CD4-positive, alpha-beta T cell treated with Interleukin-15 for 1 hour (primary cell): ENCODE results near the gene ESAM.

Experiments
- DNase-seq: peaks from one replicate; pipeline ENCODE4 v3.0.0-alpha.2; 2020

Gene ESAM

DNA sequence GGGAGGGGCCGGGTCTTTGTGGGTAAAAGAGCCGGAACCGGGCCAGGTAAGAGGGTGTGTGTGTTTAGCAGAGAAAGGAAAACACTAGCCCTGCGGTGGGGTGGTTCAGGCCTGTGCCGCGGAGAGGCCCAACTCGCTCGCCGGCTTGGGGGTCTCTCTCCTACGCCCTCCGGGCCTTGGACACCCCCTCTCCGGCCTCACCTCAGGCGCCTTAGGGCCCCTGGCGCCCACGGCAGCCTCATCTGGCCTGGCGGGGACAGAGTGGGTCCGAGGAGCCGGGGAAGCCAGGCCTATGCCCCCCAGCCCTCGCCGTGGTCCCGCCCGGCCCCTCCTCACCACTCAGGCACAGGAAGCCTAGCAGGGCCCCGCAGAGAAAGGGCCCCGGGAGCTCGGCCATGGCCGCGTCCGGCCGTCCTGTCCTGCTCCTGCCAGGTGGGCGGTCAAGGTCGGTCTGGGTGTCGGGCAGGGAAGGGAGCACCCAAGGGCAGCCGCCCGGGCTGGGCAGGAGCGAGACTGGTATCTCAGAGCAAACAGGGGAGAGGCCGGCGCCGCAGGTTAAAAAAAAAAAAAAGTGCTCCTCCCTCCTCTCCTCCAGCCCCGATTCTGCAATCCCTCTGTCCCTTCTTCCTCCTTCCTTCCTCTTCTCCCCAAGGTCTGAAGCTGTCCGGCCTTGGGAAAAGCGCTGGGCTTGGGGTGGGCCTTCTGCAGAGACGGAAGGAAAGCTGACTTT lies 10.2 kb downstream of the ESAM start, which contains the start of gene VSIG2:
TSS of gene VSIG2 (minus strand) at position 515 of the 730 bp plus-strand sequence. CDS start at position 397, 118 bp downstream.
- no peak for DNase-seq

DNA sequence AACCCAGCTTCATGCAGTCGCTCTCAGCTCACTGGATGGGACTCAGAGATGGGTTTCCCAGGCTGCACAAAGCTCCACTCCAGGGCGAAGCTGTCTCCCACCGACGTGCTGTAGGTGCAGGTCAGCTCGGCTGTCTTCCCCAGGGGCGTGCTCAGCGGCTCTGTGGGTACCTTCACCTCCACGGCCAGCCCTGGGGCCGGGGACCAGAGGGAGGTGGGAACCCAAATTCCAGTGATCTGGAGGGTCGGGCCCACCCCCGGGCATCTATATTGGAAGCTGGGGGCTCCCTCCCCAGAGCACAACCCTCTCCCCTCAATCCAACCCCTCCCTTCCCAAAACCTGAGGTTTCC lies 10.7 kb downstream of the ESAM start:
- no peak for DNase-seq

DNA sequence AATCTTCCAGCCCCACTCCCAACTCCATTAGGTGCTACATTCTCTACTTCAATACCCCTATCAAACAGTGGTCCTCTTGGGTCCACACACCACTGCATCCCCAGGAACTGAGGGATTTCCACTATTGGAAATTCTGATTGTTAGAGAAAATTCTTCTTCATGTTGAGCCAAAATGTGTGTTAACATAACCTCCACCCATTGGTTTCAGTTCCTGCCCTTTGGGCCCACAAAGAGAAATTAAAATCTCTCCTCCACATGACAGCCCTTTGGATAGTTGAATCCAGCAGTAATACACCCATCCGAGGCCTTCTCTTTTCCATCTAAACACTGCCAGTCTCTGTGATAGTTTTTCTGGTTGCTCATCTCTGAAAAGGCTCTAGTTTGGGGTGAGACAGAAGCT lies 12.2 kb downstream of the ESAM start:
- no peak for DNase-seq

DNA sequence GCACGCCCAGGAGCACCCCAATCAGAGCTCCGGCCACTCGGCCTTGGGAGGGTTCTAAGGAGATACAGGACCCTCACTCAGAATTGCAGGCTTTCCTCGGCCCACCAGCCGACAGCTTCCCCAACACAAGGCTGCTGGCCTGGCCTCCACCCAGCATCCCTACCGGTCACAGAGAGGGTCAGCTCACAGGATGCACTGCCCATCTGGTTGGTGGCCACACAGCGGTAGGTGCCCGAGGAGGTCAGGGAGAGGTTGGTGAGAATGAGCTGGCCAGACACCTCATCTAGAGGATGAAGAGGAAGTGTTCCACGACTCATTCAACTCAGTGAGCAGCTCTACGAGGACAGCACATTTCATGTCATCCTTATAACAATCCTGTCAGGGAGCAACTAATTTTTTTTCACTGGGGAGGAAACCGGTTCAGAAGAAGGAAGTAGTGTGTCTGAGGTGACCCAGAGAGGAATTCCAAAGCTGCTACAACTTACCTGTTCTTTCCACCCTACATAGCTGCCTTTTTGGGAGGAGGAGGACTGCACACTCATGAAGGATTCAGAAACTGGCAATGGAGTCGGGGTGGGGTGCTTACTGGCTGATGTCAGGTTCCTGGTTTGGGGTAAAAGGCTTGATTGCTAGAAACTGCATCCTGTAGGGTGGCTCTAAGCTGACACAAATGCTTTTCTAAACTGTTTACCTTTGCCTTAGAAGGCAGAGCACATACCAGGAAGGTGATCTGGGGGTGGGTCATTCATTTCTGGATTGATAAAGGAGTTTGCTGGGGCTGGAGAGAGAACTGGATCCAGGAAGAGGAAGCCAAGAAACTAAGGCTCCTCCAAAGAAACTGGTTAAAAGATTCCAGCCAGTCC lies 13.4 kb downstream of the ESAM start:
- no peak for DNase-seq

DNA sequence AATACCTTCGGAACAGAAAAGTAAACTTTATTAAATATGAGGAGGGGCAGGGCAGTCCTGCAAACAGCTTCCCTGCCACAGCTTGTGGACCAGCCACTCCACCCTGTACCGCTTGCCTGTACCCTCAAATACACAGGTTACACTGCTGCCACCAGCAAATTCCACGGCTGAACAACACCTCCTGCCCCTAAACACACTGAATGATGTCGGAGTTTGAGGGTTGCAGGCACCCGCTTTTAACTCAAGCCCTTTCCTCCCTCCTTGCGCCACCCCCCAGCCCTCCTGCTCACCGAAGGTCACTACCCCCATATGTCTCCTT lies 14.0 kb downstream of the ESAM start:
- DNase-seq, result no peak

DNA sequence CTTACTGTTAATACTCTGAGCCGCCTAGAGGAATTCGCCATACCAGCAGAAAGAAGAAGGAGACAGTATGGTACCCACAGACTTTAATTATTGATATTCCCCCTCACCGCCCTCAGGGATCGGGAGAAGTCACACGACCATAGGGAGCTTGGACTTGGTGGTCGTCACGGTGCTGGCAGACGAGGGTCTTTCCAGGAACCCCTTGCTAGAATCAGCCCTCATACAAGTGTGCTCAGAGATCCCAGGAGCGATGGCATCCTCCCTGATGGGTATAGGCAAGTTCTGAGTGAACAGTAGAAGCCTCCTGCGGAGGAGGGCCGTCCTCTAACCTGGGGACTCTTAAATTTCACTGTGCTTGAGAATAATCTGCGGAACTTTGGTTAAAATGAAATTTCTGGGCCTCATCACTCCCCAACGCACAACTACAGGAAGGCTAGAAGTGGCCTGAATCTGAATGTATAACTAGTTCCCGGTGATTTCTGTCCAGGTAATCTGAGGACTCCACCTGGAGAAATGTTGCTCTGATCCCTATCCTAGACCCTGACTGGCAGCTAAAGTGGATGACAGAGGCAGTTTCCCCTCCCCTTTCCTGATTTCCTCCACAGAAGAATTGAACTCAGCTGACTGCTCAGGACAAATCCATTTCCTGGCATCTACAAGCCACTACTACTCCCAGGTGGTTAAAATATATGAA lies 14.5 kb downstream of the ESAM start:
- no peak for DNase-seq

DNA sequence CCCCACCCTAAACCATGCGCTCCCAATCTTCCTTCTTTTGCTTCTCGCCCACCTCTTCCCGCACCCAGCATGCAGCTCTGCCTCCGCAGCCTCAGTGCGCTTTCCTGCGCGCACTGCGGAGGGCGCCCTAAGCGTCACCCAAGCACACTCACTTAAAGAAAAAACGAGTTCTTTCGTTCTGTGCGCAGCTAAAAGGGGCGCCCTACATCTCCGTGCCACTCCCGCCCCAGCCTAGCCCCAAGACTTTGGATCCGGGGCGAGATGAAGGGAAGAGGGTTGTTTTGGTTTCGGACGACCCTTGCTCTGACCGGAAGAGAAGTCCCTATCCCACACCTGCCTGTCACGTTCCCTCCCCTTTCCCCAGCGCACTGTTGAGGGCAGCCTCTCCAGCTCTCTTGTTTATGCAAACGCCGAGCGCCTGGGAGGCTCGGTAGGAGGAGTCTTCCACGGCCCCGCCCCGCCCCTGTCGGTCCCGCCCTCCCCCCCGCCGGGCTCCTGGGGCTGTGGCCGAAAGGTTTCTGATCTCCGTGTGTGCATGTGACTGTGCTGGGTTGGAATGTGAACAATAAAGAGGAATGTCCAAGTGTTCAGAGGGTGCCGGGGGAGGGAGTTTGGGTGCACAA lies 15.4 kb downstream of the ESAM start:
- DNase-seq, result peak; percentile 81

DNA sequence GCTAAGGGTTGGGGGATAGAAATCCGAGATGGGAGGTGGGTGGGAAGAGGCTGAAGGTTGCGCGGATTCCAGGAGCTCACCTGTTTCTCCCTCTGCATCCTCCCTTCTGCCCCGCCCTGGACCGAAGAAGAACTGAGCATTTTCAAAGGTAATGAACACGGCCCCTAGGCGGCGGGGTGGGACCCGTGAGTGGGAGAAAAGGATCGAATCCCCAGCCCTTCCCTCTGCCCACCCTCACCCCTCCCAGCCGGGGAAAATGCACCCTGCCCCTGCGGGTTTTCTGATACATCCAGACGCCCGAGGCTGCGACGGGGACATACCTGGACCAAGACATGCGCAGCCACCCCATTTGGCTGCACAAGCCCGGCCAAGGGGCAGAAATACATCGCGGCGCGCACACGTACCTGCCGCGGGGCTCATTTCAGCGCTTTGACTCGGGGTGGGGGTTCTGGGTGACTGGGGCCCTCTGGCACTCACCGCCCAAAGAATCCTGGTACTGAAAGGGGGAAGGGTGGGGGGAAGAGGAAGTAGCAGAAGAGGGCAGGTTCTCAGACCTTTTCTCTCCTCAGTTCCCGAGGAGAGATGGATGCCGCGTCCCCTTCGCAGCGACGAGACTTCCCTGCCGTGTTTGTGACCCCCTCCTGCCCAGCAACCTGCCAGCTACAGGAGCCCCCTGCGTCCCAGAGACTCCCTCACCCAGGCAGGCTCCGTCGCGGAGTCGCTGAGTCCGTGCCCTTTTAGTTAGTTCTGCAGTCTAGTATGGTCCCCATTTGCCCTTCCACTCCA lies 16.1 kb downstream of the ESAM start:
- no peak for DNase-seq

DNA sequence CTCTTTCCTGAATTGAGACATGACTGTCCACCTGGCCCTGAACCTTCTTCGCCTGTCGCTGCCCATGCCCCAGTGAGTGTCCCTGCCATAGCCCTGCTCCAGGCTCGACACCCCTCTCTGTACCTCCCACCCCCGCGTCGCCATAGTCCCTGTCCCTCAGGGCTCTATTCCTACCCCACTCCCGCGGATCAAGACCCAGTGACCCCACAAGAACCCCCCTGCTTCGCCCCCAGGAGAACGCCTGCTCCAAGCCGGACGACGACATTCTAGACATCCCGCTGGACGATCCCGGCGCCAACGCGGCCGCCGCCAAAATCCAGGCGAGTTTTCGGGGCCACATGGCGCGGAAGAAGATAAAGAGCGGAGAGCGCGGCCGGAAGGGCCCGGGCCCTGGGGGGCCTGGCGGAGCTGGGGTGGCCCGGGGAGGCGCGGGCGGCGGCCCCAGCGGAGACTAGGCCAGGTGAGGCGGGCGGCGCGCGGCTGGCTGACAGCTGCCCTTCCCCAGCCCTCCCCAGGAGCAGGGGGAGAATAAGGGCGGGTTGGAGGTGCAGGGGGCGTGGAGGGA lies 16.7 kb downstream of the ESAM start:
- DNase-seq, result no peak

DNA sequence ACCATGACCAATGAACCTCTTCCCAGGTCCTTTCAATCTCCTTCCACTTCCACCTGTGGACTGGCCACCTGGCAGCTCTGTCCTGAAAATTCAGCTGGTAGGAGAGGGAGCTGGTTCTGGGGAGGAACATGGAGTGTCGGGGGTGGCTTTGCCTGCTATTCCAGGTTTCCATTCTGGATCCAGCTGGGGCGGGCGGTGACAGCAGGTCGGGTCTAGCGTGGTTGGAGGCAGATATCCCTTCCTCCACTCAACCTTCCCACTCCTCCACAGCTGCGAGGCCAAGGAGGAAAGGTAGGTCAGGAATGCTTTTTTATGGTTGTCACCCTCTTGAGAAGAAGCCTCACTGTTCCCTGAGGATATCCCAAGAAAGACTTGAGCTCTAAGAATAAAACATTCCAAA lies 19.0 kb downstream of the ESAM start:
- no peak for DNase-seq

DNA sequence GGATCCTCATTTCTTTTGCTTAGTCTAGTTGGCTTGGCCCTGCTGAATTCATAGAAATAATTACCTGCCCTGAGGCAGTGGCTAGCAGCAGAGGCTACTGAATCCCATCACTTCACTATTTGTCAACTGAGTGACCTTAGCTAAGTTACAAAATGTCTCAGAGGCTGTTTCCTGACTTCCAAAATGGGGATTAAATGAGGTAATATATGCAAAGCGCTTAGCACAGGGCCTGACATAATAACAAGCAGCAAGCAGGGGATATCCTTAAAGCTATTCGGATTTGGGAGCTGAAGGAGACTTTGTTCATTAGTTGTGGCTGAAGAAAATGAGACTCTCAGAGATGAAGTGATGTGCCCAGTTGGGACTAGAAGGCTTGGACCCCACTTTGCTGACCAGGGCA lies 19.5 kb downstream of the ESAM start:
- no peak for DNase-seq

DNA sequence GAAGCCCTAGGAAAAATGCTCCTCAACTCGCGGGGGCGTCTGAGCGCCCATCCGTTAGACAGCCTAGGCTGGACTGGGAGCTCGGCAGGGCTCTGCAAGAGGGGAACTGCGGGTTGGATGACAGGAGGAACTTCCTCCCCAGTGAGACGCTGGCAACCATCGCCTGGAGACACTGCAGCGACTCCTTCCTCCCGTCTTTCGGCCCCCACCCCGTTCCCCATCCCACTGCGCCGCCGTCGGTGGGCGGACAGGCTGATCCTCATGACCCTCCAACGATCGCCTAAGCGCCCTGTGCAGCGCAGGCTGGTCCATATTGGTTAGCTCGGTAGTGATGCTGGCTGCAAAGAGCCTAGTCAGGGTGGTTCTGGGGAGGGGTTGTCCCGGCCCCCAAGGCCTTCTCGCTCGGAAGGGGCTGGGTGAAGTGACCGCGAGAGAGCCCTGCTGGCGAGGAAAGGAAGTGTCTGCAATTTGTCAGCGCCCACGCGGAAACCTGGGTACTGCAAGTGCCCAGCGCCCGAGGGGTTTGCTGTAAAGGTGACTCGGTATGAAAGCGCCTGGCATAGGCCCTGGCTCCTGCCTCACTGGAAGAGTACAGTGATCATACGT lies 21.7 kb downstream of the ESAM start:
- peak; percentile 61 for DNase-seq

DNA sequence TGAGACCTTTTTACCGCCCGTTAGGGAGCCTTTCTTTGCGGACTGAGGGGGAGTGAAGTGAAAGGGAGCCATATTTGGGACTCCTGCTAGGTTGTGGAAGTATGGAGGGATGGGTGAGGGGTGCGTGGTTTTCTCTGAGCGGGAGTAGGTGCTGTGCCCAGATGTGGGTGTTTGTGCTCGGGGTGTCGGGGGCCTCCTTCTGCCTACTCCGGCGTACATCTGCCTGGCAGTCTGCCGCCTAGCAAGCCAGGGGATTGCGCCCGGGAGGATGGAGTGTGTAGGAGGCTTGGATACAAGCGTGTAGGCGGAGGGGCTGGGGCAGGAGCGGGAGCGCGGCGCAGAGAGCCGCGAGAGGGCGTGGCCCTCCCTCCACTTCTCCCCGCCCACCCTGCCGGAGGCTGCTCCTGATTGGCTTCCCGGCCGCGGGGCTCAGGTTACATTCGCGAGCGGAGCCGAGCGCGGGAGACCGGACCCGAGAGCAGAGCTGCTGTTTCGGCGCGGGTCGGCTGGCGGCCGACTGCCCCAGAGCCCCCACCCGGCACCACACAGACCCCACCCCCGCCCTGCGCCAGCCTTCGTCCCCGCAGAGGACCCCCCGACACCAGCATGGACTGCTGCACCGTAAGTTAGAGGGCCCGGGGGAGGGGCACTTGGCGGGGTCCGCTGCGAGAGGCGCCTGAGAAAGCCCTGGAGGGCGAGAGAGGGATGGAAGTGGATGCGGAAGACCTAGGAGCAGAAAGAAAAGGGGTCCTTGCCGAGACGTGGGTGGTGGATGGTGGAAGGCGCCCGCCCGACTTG lies 22.4 kb downstream of the ESAM start, which contains the start of gene NRGN:
TSS of gene NRGN (plus strand) at position 464 of the 798 bp plus-strand sequence. CDS start at position 607, 143 bp downstream.
- DNase-seq, result peak; percentile 81

DNA sequence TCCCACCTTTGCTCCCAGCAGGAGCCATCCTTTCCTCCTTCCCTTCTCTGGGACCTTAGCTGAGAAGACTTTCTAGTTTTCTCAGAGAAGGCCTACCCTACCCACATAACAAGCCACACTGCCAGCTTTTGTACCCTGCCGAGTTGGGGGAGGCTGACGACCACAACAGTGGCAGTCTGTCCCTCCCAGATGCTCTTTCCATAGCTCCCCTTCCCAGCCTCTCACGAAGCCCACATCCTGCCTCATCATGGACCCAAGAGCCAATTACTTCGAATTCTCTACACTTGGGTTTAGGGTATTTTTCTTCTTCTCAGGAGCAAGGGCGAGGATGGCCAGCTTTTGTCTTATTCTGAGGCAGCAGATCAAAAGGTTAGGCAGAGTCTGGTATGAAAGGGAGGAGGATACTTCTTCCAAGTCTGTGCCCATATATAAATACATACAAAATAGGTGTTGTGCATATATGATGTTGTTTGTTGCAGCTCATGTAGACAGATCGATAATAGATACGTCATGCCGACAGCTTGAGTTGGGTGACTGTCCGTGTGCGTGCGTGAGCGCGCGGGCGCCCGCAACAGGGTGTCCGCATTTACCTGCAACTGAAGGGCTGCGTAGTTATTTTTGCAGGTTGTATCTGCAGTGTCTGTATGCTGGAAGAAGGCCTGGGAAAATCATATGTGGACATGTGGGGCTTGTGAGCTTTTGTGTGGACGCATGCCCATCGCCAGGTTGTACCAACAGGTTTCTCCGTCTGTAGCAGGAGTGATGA lies 23.2 kb downstream of the ESAM start:
- no peak for DNase-seq

DNA sequence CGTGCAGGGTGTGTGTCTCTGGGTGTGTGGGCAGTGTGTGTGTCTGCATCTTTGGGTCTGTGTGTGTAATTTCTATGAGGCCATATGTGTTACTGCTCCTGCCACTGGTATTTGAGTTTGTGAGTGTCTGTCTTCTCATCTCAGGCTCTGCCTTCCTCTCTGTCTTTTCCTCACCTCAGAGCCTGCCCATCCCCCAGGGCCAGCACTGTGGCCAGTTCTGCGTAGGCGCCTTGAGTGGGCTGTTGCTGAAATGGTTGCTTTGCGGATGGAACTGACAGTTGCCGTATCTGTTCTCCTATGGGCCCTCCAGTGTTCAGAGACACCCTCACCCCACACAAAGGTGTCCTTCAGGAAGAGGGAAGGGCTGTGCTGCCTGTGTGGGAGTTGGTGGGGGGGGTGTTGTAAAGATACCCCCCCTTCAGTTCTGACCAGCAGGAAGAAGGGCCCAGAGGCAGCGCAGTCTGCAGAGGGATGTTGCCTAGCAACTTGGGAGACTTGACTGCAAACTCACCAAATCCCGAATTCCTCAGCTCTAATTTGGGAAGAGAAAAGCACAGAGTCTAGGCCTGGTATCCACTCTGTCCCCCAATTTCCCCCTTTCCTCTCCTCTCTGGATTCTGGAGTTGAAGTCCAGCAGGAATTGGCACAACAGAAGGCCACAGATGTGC lies 24.3 kb downstream of the ESAM start:
- no peak for DNase-seq

DNA sequence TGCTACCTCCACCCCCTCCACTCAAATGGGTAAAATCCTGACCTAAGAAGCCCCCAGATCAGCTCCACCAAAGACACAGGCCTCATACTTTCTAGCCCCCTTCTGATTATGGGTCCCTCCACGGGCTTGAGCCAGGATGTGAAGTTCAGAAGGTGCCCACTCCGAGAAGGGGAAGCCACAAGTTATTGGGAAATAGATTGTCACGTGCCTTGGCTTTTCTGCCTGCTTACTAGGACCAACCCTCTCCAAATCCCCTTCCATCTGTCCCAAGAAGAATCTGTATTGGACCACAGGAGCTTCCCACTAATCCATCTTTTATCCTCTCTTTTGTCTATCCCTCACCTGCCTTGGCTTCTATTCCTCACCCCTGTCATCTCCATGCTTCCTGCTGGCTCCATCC lies 25.4 kb downstream of the ESAM start:
- DNase-seq, result no peak

DNA sequence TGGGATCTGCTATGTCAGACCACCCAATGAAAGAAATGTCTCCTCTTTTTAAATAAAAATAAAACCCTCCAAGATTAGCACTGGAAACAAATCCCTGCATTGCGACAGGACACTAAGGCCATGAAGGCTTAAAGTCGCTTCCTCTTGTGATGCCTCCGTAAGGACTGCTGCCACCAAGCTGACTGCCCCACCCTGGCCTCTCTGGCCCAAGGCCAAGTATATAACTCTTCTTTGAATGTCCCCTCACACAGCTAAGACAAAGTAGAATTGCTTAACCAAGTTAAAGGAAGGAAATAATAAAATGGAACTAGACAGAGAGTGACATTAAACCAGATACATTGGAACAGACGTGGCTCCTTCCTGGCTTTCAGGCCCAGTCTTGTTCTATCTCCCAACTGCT lies 29.9 kb downstream of the ESAM start:
- DNase-seq, result peak; percentile 57

DNA sequence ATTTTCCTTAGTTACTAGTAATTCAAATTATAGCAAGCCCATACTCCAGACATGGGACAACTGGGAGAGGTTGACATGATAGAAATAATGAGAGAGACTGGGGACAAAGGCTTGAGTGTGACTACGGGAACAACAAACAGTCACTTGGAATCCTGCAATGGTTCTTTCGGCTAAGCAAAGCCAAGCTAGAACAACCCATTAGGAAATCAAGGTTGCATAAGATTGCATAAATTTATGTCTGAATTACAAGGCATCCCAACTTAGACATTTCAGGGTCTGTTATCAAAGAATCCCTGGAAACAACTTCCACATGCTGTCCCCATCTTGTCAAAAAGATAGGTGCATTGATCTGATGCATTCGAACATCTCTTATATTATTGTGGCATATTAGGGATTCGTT lies 32.5 kb downstream of the ESAM start:
- no peak for DNase-seq

DNA sequence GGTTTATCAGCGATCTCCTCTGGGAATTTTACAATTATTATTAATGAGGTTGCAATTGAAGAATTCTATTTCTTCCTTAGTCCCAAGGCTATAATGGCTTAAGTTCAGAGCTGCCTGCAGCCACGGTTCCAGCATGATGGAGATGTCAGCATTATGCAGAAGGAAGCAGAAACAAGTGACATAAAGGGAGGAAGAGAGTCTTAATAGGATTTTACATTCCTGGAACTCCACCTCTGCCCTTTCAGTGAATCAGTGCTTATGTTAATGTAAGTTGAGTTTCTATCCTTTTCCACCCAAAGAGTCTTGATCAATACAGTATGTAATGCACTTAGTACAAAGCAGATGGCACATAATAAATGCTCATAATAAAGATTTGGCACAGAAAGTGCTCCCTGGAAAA lies 34.0 kb downstream of the ESAM start:
- no peak for DNase-seq
